K562 (cell line): Measurements from ENCODE around the gene AGAP3. TPM values are rescaled to one million over a fixed set of nuclear protein-coding genes. Genes with fewer than 3 reads are reported as not detected.

Source experiments
- AFF4 ChIP-seq: sonication (generic); formaldehyde crosslinking; IDR thresholded peaks from 2 replicates; pipeline ENCODE4 v1.8.0; 2023; ENCODE audit warnings: mild to moderate bottlenecking, missing genetic modification reagents
- ETV6 ChIP-seq, 3 experiments: fragments of 150-350 bp in 1 of 3; sonication (generic) in 1 of 3; formaldehyde crosslinking in 1 of 3; IDR thresholded peaks; 2 replicates each; pipeline versions ENCODE4 v1.6.1 to v1.8.0; 2014 to 2022; ENCODE audit warnings: borderline replicate concordance in 2 of 3, low read depth in 2 of 3, antibody characterized with exemption in 1 of 3, low read length in 1 of 3, mild to moderate bottlenecking in 1 of 3, missing genetic modification reagents in 1 of 3
- GABPA ChIP-seq: fragments of 200-800 bp; sonication (Bioruptor generic); conservative IDR thresholded peaks from 2 replicates; pipeline ENCODE4 v1.6.1; 2016; ENCODE audit warnings: low read depth, missing genetic modification characterization, missing compliant biosample characterization
- HCFC1 ChIP-seq: IDR thresholded peaks from 2 replicates; pipeline ENCODE4 v1.6.1; 2012; ENCODE audit warnings: low read depth, low read length, improper control_type of control experiment
- HMGN3 ChIP-seq: IDR thresholded peaks from 2 replicates; pipeline ENCODE4 v1.6.1; 2011; ENCODE audit warnings: borderline replicate concordance, low read depth, mild to moderate bottlenecking, mixed read lengths, low read length; ENCODE audit not compliant: insufficient read length; ENCODE audit errors: extremely low read depth
- HNRNPUL1 ChIP-seq: fragments of 200-400 bp; formaldehyde crosslinking; IDR thresholded peaks from 2 replicates; pipeline ENCODE4 v1.6.1; 2017; ENCODE audit warnings: low read length
- MECOM ChIP-seq: fragments of 250-450 bp; sonication (Bioruptor Pico); IDR thresholded peaks from 2 replicates; pipeline ENCODE4 v1.8.0; 2022; ENCODE audit warnings: inconsistent platforms
- POLR2B ChIP-seq: fragments of 450-650 bp; IDR thresholded peaks from 2 replicates; pipeline ENCODE4 v1.6.1; 2018; ENCODE audit warnings: low read depth; ENCODE audit not compliant: partially characterized antibody
- SRSF9 ChIP-seq: fragments of 200-400 bp; formaldehyde crosslinking; IDR thresholded peaks from 2 replicates; pipeline ENCODE4 v1.6.1; 2017; ENCODE audit warnings: low read depth, low read length, borderline replicate concordance
- TAF1 ChIP-seq: IDR thresholded peaks from 2 replicates; pipeline ENCODE4 v1.6.1; 2011; ENCODE audit warnings: mild to moderate bottlenecking, low read length, moderate library complexity; ENCODE audit not compliant: insufficient read depth, control insufficient read depth, severe bottlenecking; ENCODE audit errors: extremely low read depth
- TBL1XR1 ChIP-seq, 2 experiments: IDR thresholded peaks; 2 replicates each; pipeline ENCODE4 v1.6.1; 2012; ENCODE audit warnings: improper control_type of control experiment in 2 of 2, low read length in 2 of 2, mild to moderate bottlenecking in 1 of 2
- TCF3 ChIP-seq: sonication (generic); formaldehyde crosslinking; IDR thresholded peaks from 2 replicates; pipeline ENCODE4 v1.4.0; 2020; ENCODE audit warnings: mild to moderate bottlenecking, missing genetic modification reagents
- TEAD4 ChIP-seq, 2 experiments: sonication (generic) in 1 of 2; formaldehyde crosslinking in 1 of 2; IDR thresholded peaks; 2 replicates each; pipeline versions ENCODE4 v1.6.1 to v1.8.0; 2012 to 2022; ENCODE audit warnings: borderline replicate concordance in 1 of 2, inconsistent platforms in 1 of 2, low read length in 1 of 2, mild to moderate bottlenecking in 1 of 2, missing genetic modification reagents in 1 of 2
- ZC3H11A ChIP-seq: IDR thresholded peaks from 2 replicates; pipeline ENCODE4 v1.6.1; 2012; ENCODE audit warnings: low read depth, low read length, improper control_type of control experiment
- ZNF175 ChIP-seq: fragments of 200-800 bp; sonication (Bioruptor generic); IDR thresholded peaks from 2 replicates; pipeline ENCODE4 v1.6.1; 2016; ENCODE audit warnings: low read depth, mild to moderate bottlenecking, missing genetic modification characterization, missing compliant biosample characterization
- ZNF384 ChIP-seq: IDR thresholded peaks from 2 replicates; pipeline ENCODE4 v1.6.1; 2012; ENCODE audit warnings: low read depth, low read length, improper control_type of control experiment
- polyA plus RNA-seq, 8 experiments: library from polyadenylated mRNA; depleted of rRNA in 4 of 8; stranded (reverse) in 5 of 8; unstranded in 3 of 8; fragments of >200 nt; fragmentation: Nextera tagmentation in 2 of 8; fragmentation: Illumina TruSeq in 1 of 8; extraction: Ambion mirVana in 2 of 8; extraction: Trizol in 1 of 8; gene quantifications; 2 replicates each; pipeline versions ENCODE4 v1.2.1 to v1.2.3, GENCODE V29; 2011 to 2014; ENCODE audit warnings: inconsistent platforms in 1 of 8, missing spikeins in 1 of 8
- total RNA-seq, 7 experiments: library from RNA; depleted of rRNA in 6 of 7; stranded (reverse); fragments of >200 nt in 6 of 7; fragmentation: Illumina TruSeq in 2 of 7; extraction: Trizol in 2 of 7; gene quantifications; 2 replicates each; pipeline versions ENCODE4 v1.2.1 to v1.2.3, GENCODE V29; 2011 to 2021; ENCODE audit warnings: low replicate concordance in 1 of 7
- TF ChIP-seq, protein P1 (sequence below): fragments of 450-650 bp; IDR thresholded peaks from 2 replicates; pipeline ENCODE4 v1.6.1; 2017; ENCODE audit warnings: antibody characterized with exemption, mild to moderate bottlenecking

The AGAP3 gene
- total and polyA plus RNA-seq, 9 of the 15 experiments (the other 6 are each of a cell fraction or from before 2014, with no cell fraction given): 3.4 to 208 (median 62.2) TPM

GRCh38 chr7:151038951-151039849, 47.1 kb upstream of the AGAP3 start (continued):
- TF ChIP-seq, protein P1, sequence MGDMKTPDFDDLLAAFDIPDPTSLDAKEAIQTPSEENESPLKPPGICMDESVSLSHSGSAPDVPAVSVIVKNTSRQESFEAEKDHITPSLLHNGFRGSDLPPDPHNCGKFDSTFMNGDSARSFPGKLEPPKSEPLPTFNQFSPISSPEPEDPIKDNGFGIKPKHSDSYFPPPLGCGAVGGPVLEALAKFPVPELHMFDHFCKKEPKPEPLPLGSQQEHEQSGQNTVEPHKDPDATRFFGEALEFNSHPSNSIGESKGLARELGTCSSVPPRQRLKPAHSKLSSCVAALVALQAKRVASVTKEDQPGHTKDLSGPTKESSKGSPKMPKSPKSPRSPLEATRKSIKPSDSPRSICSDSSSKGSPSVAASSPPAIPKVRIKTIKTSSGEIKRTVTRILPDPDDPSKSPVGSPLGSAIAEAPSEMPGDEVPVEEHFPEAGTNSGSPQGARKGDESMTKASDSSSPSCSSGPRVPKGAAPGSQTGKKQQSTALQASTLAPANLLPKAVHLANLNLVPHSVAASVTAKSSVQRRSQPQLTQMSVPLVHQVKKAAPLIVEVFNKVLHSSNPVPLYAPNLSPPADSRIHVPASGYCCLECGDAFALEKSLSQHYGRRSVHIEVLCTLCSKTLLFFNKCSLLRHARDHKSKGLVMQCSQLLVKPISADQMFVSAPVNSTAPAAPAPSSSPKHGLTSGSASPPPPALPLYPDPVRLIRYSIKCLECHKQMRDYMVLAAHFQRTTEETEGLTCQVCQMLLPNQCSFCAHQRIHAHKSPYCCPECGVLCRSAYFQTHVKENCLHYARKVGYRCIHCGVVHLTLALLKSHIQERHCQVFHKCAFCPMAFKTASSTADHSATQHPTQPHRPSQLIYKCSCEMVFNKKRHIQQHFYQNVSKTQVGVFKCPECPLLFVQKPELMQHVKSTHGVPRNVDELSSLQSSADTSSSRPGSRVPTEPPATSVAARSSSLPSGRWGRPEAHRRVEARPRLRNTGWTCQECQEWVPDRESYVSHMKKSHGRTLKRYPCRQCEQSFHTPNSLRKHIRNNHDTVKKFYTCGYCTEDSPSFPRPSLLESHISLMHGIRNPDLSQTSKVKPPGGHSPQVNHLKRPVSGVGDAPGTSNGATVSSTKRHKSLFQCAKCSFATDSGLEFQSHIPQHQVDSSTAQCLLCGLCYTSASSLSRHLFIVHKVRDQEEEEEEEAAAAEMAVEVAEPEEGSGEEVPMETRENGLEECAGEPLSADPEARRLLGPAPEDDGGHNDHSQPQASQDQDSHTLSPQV: peak; percentile 69
- TF ChIP-seq AFF4 (CRISPR knock-in tag): peak; percentile 2; the same call in 1 of the 2 replicates
- no peak for TF ChIP-seq ZC3H11A
- no peak for TF ChIP-seq SRSF9
- TF ChIP-seq TEAD4 (IDR thresholded peaks at IDR 0.05; ENCODE audit: low read length): peak; percentile 92
- TF ChIP-seq TEAD4 (CRISPR knock-in tag; IDR thresholded peaks at IDR 0.05; ENCODE audit: borderline replicate concordance): no peak
- peak; percentile 16 for TF ChIP-seq TAF1
- no peak for TF ChIP-seq HNRNPUL1
- 0 out of 2 replicates have a peak, but pooled peaks have one; percentile 20 for TF ChIP-seq HCFC1
- 0 out of 2 replicates have a peak, but pooled peaks have one; percentile 20 for TF ChIP-seq GABPA (tag)
- TF ChIP-seq MECOM (CRISPR knock-in tag): peak; percentile 96
- peak in 1 of 2 experiments; percentile 26; a peak in 2 of 4 replicates for TF ChIP-seq ETV6 (IDR thresholded peaks at IDR 0.05; ENCODE audit: borderline replicate concordance in 1 of 2, low read depth in 2 of 2, low read length in 1 of 2)
- TF ChIP-seq ETV6 (CRISPR knock-in tag; IDR thresholded peaks at IDR 0.05; ENCODE audit: borderline replicate concordance): no peak
- peak; percentile 92 for TF ChIP-seq TCF3 (CRISPR knock-in tag)
- peak; percentile 69; the same call in 1 of the 2 replicates for TF ChIP-seq ZNF175 (CRISPR knock-in tag)
- TF ChIP-seq ZNF384: peak; percentile 77
- TF ChIP-seq POLR2B: peak; percentile 45
- peak; percentile 100 for TF ChIP-seq HMGN3
- TF ChIP-seq TBL1XR1 (IDR thresholded peaks at IDR 0.05; ENCODE audit: low read length in 2 of 2): peak; percentile 98 to 99
